Measurements from ENCODE around the gene ZNF778. TPM values are rescaled to one million over a fixed set of nuclear protein-coding genes. Genes with fewer than 3 reads are reported as not detected.

Gene ZNF778
- total RNA-seq, 1 donor from 2014 or later: 10.3 TPM

GRCh38 chr16:89279666-89280481 is 62.4 kb downstream of the ZNF778 start:
- TF ChIP-seq CTCF (IDR thresholded peaks at IDR 0.05; ENCODE audit: insufficient read depth, low read length, severe bottlenecking): no peak
- FAIRE-seq (no peak), DNase-seq (ENCODE audit: low read depth) (no peak)
- Histone ChIP-seq H3K36me3 (ENCODE audit: control insufficient read depth, insufficient read depth, low read length) (peaks cover 32% of the 10 kb centered on the region), H3K27me3 (ENCODE audit: control insufficient read depth, insufficient read depth, low read length) (no peaks in the 10 kb centered on the region), H3K4me3 (ENCODE audit: low read depth, low read length) (no peak overlapping the region)

- DNase-seq (ENCODE audit: low read depth): no peak
- Histone ChIP-seq H3K36me3 (ENCODE audit: control insufficient read depth, insufficient read depth, low read length) (peaks cover 32% of the 10 kb centered on the region), H3K27me3 (ENCODE audit: control insufficient read depth, insufficient read depth, low read length) (no peaks in the 10 kb centered on the region), H3K4me3 (ENCODE audit: low read depth, low read length) (no peak overlapping the region)
- no peak for TF ChIP-seq CTCF (IDR thresholded peaks at IDR 0.05; ENCODE audit: insufficient read depth, low read length, severe bottlenecking)
- FAIRE-seq: no peak
These were observed 63.2 kb downstream of the ZNF778 start for GRCh38 chr16:89280546-89281188.

GRCh38 chr16:89281189-89281577 is 63.7 kb downstream of the ZNF778 start:
- no peak overlapping the region for H3K4me3 ChIP-seq (ENCODE audit: low read depth, low read length)
- H3K36me3 ChIP-seq (ENCODE audit: control insufficient read depth, insufficient read depth, low read length): peaks cover 31% of the 10 kb centered on the region
- H3K27me3 ChIP-seq (ENCODE audit: control insufficient read depth, insufficient read depth, low read length): no peaks in the 10 kb centered on the region
- FAIRE-seq (no peak), DNase-seq (ENCODE audit: low read depth) (no peak)
- no peak for TF ChIP-seq CTCF (IDR thresholded peaks at IDR 0.05; ENCODE audit: insufficient read depth, low read length, severe bottlenecking)

- H3K4me3 ChIP-seq (ENCODE audit: low read depth, low read length): no peak overlapping the region
These were observed 64.3 kb downstream of the ZNF778 start for GRCh38 chr16:89281829-89282228.

GRCh38 chr16:89282523-89282922 is 65.0 kb downstream of the ZNF778 start:
- DNase-seq (ENCODE audit: low read depth) (no peak), FAIRE-seq (no peak)
- no peaks in the 10 kb centered on the region for H3K27me3 ChIP-seq (ENCODE audit: control insufficient read depth, insufficient read depth, low read length)
- H3K4me3 ChIP-seq (ENCODE audit: low read depth, low read length): no peak overlapping the region
- TF ChIP-seq CTCF (IDR thresholded peaks at IDR 0.05; ENCODE audit: insufficient read depth, low read length, severe bottlenecking): no peak
- H3K36me3 ChIP-seq (ENCODE audit: control insufficient read depth, insufficient read depth, low read length): peaks cover 37% of the 10 kb centered on the region

More at GRCh38 chr16:89281829-89282228, 64.3 kb downstream of the ZNF778 start:
- Histone ChIP-seq H3K27me3 (ENCODE audit: control insufficient read depth, insufficient read depth, low read length) (no peaks in the 10 kb centered on the region), H3K36me3 (ENCODE audit: control insufficient read depth, insufficient read depth, low read length) (peaks cover 34% of the 10 kb centered on the region)
- no peak for TF ChIP-seq CTCF (IDR thresholded peaks at IDR 0.05; ENCODE audit: insufficient read depth, low read length, severe bottlenecking)
- DNase-seq (ENCODE audit: low read depth) (no peak), FAIRE-seq (no peak)

Measured in bronchial epithelial cell (primary cell).